GM12874 (cell line): ENCODE results near the gene ASIP.

Experiments used
- CTCF ChIP-seq: IDR thresholded peaks from 2 replicates; pipeline ENCODE4 v1.5.1; 2011; ENCODE audit warnings: low read depth, mild to moderate bottlenecking, control low read depth, low read length, moderate library complexity; ENCODE audit not compliant: insufficient read depth

The ASIP gene

GRCh38 chr20:34295284-34295683, 54.1 kb downstream of the ASIP start:
- no peak for TF ChIP-seq CTCF

GRCh38 chr20:34296468-34296867, 55.2 kb downstream of the ASIP start:
- no peak for TF ChIP-seq CTCF

- TF ChIP-seq CTCF, result no peak
Measured at GRCh38 chr20:34299556-34300255, 58.5 kb downstream of the ASIP start.

DNA sequence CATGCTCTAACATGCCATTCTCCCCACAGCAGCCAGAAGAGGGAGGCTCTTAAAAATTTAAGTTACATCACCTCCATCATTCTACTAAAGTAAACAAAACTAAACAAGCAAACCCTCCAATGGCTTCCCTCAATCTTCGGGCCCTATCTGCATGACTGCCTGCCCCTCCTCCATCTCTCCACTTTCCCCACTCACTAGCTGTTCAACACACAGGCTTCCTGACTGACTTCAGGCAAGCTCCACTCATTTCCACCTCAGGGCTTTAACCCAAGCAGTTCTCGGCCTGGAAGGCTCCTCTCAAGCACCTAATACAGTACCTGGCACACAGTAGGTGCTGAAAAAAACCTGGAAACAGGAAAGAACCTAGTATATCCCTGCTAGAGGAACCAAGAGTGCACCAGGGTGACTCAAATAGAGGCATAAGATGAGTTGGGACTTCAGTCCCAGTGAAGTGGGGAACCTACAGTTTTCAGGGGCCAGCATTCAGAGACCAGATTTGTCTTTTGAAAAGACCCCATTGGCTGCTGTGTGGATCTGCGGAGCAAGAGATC, 59.1 kb downstream of the ASIP start:
- no peak for TF ChIP-seq CTCF

- TF ChIP-seq CTCF, result no peak
Measured at GRCh38 chr20:34300809-34301586, 59.8 kb downstream of the ASIP start.

GRCh38 chr20:34301587-34302311, 60.5 kb downstream of the ASIP start:
- TF ChIP-seq CTCF, result no peak

- no peak; the same call in 1 of the 2 replicates for TF ChIP-seq CTCF
Measured at GRCh38 chr20:34302312-34302722, 61.1 kb downstream of the ASIP start.
